Inferior parietal cortex (tissue), 1 donor: Measurements from ENCODE around the gene CD86.
"Not testable (repeated sequence)": the region's sequence is repeated elsewhere in the genome, so short reads cannot be mapped to it uniquely, and the experiment has no call there.

Experiments used
- DNase-seq: peaks from one replicate; pipeline ENCODE4 v3.0.0-alpha.2; 2016; ENCODE audit errors: extremely low spot score

CD86 gene

DNA sequence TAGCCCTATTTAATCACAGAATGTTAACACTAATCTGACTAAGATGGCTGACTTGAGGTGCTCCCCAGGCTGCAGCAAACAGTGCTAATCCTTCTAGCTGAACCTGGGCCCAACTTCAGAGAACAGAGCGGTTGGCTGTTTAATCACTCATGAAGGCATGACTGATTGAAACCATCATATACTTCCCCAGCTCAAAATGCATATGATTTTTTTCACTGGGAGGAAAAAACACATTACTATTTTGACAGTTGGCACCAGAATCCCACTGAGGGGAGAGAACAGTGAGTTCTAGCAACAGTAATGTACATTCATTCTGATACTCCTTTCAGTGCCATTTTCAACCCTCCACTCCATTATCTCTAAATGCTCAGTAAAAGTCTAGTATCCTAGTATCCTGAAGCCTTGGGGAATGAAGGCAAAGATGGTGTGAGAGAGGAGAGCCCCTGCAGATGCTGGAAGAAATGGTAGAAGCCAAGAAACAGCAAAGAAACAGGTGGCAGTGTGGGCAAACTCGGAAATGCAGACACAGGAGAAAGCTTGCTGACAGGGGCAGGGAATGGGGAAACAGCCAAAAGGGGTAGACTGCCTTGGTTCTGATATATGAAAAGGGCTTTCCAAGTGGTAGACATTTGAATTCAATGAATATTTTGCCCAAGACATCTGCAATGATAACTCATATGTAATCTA is 93.9 kb downstream of the CD86 start:
- DNase-seq = no peak

DNA sequence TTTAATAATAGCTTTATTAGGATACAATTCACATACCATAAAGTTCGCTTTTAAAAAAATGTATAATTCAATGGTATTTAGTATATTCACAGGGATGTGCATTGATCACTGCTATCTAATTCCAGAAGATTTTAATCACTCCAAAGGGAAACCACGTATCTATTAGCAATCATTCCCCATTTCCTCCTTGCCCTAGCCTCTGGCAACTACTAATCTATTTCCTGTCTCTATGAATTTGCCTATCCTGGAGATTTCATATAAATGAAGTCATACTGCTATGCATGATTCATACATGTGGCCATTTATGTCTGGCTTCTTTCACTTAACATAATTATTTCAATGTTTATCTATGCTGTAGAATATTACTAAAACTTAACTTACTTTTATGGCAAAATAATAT is 96.3 kb downstream of the CD86 start:
- DNase-seq = no peak

DNA sequence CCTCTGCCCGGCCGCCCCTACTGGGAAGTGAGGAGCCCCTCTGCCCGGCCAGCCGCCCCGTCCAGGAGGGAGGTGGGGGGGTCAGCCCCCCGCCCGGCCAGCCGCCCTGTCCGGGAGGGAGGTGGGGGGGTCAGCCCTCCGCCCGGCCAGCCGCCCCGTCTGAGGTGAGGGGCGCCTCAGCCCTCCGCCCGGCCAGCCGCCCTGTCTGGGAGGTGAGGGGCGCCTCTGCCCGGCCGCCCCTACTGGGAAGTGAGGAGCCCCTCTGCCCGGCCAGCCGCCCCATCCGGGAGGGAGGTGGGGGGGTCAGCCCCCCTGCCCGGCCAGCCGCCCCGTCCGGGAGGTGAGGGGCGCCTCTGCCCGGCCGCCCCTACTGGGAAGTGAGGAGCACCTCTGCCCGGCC is 109.8 kb downstream of the CD86 start:
- DNase-seq = not testable (repeated sequence)

DNA sequence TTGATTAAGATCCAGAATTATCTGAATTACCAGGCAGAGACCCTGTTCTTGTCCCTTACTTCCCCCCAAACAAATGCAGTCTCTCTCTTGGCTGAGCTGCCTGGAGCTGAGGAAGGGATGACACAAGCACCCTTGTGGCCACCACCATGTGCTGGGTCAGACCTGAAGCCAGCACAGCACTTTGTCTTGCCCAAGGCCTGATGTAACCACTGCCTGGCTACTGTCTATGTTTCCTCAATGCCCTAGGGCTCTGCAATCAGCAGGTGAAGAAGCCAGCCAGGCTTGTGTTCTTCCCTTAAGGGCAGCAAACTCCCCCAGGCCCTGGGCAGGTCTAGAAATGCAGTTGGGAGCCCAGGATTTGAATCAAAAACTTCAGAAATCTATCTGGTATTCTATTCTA is 112.5 kb downstream of the CD86 start:
- no peak for DNase-seq

DNA sequence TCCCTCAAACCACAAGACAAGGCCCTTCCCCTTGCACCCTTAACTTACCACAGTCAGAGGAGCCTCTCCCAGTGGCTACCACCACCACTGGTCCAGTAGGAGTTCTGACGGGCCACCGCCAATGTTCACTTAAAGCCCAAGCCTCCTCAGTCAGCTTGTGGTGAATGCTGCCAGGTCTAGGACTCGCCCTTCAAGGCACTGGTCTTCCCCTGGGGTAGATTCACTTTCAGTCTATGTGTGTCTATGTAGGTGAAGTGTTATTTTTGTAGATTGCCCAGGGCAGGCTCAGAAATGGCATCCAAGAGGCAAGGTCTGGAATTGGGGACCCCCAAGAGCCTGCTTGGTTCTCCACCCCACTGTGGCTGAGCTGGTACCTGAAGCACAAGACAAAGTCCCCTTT is 112.9 kb downstream of the CD86 start:
- DNase-seq = no peak

DNA sequence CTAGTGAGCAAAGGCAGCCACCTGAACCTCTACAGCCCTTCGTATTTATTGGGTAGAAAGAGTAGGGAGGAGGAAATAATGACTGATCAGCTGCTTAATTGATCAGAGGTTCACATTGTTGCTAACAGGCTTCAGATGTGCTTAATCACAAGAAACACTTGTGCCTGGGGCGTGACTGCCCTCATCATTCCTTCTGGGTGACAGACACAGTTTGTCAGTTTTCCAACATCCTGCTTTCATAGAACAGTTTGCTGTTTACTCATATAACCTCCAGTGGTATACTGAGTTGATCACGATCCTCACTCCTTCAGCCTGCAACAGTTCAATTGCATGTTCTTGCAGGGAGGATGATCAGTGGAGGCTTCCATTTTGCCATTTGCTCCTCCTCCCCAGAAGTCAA is 114.7 kb downstream of the CD86 start:
- no peak for DNase-seq
